Pulmonary artery endothelial cell (primary cell): ENCODE results near the gene RHEX. TPM values are rescaled to one million over a fixed set of nuclear protein-coding genes. Genes with fewer than 3 reads are reported as not detected.
"Not testable (repeated sequence)": the region's sequence is repeated elsewhere in the genome, so short reads cannot be mapped to it uniquely, and the experiment has no call there.

Experiments used
- DNase-seq: peaks from one replicate; pipeline ENCODE4 v3.0.0-alpha.2; 2011; ENCODE audit warnings: low read depth, low spot score
- total RNA-seq: library from RNA; depleted of rRNA; stranded (reverse); fragments of >200 nt; gene quantifications from 2 replicates; pipeline ENCODE4 v1.2.3, GENCODE V29; 2014

Gene RHEX
- total RNA-seq, 1 donor from 2014 or later = not detected

GRCh38 chr1:206058927-206059292 lies 5.9 kb downstream of the RHEX start:
- no peak for DNase-seq

- DNase-seq = no peak
These were observed 6.5 kb downstream of the RHEX start for GRCh38 chr1:206059355-206059915.

GRCh38 chr1:206060844-206061243 lies 7.9 kb downstream of the RHEX start:
- no peak for DNase-seq

GRCh38 chr1:206062464-206062863 lies 9.5 kb downstream of the RHEX start:
- no peak for DNase-seq

GRCh38 chr1:206064001-206064400 lies 11.0 kb downstream of the RHEX start:
- not testable (repeated sequence) for DNase-seq

GRCh38 chr1:206064501-206064900 lies 11.5 kb downstream of the RHEX start:
- not testable (repeated sequence) for DNase-seq

GRCh38 chr1:206065547-206066145 lies 12.7 kb downstream of the RHEX start:
- no peak for DNase-seq

GRCh38 chr1:206066479-206067171 lies 13.7 kb downstream of the RHEX start:
- DNase-seq = no peak

- no peak for DNase-seq
These were observed 14.7 kb downstream of the RHEX start for GRCh38 chr1:206067486-206068227.

GRCh38 chr1:206068314-206068713 lies 15.3 kb downstream of the RHEX start:
- DNase-seq = no peak

- no peak for DNase-seq
These were observed 17.8 kb downstream of the RHEX start for GRCh38 chr1:206070627-206071304.

- DNase-seq = no peak
These were observed 21.9 kb downstream of the RHEX start for GRCh38 chr1:206074839-206075238.

- no peak for DNase-seq
These were observed 23.1 kb downstream of the RHEX start for GRCh38 chr1:206075786-206076755.

GRCh38 chr1:206079135-206079534 lies 26.2 kb downstream of the RHEX start:
- DNase-seq = no peak

- DNase-seq = no peak
These were observed 27.2 kb downstream of the RHEX start for GRCh38 chr1:206080026-206080820.

GRCh38 chr1:206081856-206082255 lies 28.9 kb downstream of the RHEX start:
- no peak for DNase-seq

GRCh38 chr1:206082831-206083695 lies 30.1 kb downstream of the RHEX start:
- no peak for DNase-seq

- no peak for DNase-seq
These were observed 30.8 kb downstream of the RHEX start for GRCh38 chr1:206083750-206084149.

- DNase-seq = no peak
These were observed 34.1 kb downstream of the RHEX start for GRCh38 chr1:206087091-206087490.
